Activated CD8-positive, alpha-beta memory T cell treated with anti-CD3 and anti-CD28 coated beads, Interleukin-2, amount 50 U/mL, for 1 hour (primary cell): Measurements from ENCODE around the gene DENND1A.

Experiments used
- DNase-seq: peaks from one replicate; pipeline ENCODE4 v3.0.0-alpha.2; 2020; ENCODE audit errors: extremely low read depth

DENND1A gene

DNA sequence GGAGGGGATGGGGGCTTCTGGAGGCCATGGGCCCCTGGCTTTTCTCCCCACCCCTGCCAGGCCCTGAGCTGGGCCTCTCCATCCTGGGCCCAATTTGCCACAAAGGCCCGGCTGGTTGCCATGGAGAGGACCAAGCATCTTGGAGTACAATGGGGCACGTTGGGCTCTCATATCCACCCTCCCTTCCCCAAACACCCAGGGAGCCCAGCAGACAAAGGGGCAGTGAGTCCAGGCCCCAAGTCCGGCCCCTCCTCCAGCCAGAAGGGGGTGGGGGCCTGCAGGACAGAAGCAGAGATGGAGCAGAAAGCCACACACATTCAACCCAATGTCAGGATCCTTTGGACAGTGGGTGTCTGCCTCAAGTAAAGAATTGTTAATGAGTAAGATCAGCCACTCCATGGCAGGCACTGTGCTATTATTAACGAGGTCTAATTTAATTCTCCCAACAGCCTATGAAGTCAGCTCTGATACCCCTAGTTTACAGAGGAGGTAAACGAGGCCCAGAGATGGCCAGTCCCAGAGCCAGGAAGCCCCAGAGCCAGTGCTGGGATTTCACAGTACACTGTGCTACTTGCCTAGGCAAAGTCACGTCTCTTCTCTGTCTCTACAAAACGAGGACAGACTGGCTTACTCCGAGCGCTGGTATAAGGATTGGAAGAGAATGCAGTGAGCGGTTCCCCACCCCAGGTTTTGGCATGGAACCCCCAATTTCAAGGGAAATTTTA, 571.6 kb downstream of the DENND1A start:
- DNase-seq = no peak

DNA sequence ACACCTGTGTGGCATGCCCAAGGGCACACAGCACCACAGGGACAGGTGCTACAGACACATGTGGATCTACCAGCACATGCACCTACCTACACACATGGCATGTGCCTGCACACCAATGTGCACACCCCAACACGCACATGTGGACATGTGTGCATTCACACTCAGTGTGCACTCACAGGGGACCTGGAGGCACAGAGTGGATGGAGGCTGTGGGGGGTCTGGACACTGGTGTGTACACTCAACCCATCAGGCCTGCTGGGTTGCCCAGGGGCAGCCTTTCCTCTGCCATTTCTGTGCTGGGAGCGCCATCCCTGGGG, 572.2 kb downstream of the DENND1A start:
- no peak for DNase-seq

DNA sequence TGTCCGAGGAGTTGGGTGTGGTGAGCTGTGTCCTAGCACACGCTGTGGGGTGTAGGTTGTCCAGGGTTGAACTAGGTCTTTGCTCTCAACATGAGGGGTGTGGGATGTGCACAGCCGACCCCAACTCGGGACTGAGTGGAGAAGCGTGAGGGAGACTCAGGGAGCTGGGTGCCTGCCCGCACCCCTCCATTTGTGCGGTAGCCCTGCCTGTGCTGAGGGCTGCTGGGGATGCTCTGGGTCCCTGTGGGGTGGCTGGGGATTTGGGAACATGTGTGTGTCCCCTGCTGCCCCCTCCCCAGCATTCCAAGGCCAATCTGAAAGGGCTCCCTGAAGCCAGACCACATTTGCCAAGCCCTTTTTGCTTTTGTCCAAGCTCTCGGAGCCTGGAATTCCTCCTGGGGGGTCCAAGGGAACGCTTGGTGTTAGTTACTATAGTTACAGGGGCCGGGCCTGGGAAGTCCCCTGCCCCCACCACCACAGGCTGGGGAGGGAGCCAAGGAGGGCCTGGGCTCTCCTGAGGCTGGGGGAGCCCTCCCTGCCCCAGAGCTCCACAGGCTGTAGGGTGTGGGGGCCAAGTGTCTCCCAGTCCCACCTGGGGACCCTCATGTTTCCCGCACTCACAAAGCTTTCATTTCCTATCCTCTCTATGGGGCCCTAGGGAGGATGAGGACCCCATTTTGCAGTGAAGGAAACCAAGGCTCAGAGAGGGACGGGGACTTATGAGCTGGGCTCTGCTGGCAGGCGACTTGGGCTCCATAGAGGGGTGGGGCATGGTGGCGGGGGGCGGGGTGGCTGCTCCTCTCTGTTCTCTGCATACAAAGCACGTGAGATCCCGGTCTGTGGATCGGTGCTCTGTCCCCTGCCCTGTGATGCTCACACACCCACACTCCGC, 572.8 kb downstream of the DENND1A start:
- no peak for DNase-seq

DNA sequence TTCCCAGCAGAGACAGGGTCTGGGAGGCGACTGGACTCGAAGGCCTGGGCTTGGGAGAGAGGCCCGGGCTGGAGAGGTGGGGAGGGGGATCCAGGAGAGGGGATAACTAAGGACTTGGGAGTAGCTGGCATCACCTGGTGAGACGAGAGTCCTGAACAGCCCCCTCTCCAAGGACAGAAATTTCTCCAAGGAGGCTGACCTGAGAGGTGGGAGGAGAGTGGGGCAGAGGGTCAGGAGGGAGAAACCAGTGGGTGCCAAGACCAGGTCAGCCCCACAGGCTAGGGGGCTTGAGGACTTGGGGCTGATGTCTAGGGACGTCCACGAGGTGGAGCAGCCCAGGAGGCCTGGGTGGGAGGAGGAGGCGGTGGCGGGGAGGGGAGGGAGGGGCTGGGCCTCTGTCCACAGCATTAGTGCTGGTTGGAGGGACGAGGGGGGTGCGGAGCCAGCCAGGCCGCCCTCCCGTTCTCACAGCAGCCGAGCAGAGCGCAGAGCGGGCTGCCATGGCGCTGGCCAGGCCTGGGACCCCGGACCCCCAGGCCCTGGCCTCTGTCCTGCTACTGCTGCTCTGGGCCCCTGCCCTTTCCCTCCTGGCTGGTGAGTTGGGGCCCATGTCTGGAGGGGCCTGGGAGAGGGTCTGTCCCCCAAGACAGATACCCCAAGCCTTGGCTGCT, 574.0 kb downstream of the DENND1A start, which contains the start of gene CRB2:
Gene CRB2 (plus strand): TSS at position 437 of the 671 bp plus-strand sequence. CDS start 64 bp downstream, at position 501.
- no peak for DNase-seq

DNA sequence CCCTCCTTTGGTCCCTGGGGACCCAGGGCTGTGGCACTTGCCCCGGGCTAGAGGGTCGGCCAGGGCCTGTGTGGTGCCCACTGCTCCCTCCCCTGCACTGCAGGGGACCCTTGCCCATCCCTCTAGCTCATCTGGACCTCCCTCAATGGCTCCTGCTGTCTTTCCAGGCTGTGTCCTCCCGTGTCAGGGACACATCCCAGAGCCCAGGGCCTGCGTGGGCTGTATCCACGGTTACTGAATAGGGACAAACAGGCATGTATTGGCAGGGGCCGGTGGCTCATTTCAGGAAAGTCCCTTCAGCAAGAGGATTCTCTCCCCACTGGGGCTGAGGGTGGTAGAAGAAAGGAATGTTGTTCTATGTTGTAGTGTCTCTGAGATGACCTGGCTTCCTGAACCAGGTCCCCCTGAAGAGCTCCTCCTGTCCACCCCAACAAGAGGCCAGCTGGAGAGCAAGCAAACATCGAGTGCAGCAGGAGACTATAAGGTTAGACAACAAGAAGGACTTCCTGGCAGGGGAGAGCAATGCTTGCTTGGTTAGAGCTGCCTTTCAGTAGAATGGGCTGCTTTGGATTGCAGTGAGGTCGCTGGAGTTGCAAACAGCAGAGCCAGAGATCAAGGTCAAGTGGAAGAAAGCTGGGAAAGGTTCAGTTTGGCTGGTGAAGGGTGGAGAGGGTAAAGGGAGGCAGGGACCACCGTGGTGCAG, 575.0 kb downstream of the DENND1A start:
- DNase-seq = no peak

DNA sequence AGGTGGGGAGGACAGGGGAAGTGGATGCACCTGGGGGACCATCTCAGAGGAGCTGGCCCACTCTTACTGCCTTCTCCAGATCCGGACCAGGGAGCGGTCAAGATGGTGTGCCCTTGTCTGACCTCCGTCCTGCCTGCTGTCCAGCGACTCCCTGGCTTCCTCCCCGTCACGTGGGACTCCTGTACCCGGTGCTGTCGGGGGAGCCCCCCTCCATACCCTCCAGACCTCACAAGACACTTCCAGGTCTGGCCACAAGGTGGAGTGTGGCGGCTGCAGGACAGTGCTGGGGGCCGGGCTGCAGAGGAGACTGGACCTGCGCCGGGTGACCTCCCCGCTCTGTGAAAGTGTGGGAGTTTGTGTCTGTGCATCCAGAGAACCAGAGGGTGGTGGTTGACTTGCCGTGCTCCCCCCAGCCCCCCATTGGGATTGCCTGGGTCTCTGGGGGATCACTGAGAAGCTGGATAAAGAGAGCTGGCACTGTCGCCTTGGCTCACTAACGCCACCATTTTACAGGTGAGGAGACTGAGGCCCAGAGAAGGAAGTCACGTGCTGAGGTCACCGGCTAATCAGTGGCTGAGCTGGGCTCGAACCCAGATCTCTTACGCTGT, 575.8 kb downstream of the DENND1A start:
- DNase-seq = no peak

DNA sequence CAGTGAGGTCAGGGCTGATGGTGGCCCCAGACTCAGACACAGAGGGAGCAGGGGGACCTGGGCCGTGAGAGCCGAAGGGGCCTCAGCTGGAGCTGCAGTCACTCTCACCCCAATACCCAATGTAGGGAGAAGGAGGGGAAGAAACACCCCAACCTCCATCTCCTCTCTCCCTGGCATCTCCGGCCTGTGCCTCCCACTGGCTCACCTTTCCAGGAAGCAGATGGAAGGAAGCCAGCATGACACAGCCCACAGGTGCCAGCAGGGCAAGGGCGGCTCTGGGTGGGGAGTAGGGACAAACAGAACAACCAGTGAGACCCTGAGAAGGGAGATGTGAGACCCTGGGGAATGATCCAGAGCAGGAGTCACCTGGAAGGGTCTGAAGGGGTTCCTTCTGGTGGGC, 576.9 kb downstream of the DENND1A start:
- DNase-seq = no peak

DNA sequence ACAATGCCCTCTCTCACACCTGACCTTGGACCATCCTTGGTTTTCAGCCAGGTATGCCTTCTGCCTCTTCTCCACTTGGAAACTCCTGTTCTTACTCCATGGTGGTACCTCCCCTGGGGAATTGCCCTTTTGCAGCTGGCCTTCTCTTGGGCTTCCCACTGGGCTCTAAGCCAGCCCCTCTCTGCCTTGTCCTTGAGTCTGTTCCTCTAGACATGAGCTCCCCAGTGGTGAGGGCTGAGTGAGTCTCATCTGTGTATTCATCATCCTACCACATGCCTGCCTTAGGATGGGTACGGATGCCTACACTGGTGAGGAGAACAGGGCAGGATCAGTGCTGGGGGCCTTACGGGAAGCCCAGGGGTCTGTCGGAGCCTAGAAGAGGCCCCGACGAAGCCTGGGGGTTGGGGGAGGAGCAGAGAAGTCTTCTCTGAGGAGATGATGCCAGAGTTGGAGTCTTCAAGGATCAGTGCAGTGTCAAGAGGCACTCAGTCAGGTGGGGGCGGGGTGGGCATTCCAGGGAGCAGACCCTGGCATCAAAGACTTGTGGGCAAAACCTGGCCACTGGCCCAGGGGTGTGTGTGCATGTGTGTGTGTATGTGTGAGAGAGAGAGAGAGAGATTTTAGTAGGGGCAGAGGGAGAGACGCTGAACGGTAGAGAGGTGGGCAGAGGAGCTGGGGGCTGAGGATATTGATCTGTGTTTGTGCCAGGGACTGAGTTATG, 579.2 kb downstream of the DENND1A start:
- DNase-seq = no peak

DNA sequence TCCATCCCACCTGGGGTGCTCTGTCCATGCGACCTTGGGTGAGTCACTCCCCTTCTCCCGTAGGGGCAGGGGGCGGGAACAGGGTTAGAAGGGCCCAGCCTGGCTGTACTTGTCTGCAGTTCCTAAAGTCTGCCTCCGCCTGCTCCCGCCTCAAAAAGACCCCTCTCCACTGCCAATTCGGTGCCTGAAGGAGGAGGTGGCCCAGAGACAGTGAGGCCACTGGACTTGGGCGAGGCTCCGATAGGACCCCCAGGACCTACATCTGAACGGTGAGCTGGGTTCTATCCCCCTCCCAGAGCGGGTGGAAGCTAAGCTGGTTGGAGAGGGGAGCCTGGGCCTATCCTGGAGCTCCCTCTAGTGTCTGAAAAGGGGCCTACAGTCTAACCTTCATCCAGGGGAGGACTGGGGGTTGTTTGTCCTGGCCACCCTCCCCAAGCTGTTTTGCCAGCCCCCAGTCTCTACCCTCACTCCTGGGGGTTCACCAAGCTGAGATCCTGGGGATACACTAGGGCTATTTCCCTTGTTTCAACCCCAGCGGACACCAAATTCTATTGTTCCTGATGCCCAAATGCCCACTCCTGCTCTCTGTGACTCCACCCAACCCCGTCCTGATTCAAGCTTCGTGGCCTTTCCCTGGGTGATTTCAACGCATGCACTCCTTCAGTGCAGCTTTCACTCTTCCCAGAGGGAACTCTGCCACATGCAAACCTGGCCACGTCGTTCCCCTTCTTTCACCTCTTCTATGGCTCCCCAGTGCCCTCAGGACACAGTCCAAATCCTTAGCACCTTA, 580.0 kb downstream of the DENND1A start:
- no peak for DNase-seq

DNA sequence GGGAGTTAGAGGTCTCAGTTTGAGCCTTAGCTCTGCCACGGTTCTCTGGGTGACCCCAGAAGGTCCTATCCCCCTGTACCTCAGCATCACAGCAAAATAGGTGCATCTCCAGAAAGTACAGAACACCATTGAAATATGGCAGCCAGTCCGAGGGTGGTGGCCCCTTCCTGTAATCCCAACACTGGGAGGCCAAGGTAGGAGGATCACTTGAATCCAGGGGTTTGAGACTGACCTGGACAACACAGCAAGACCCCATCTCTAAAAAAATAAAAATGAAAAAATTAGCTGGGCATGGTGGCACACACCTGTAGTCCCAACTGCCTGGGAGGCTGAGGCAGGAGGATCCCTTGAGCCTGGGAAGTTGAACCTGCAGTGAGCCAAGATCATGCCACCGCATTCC, 580.9 kb downstream of the DENND1A start:
- no peak for DNase-seq

DNA sequence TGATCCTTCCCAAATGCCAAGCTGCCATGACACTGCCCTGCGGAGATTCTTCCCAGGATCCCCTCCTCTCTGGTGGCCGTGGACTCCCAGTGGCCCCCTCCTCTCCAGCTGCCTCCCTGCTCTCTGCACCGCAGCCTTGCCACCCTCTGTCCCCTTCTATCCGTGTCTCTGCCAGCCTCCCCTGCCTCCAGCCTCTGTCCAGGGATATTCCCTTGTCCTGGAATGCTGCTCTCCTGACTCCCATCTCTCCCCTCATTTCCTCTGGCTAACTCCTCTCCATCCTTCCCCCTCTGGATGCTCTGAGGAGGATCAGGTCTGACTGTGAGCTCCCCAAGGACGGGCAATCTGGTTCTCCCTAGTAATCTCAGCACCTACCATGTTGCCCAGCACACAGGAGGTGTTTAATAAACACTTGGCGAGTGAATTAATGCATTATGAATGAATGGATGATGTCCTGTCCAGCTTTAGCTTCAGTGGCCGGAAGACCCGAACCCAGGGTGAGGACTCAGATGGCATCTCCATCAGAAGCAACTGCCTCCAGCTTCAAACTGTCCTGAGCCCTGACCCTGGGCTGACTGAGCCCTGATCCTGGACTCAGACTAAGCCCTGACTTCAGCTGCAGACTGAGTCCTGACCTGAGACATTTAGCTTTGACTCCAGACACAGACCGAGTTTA, 581.5 kb downstream of the DENND1A start:
- DNase-seq = no peak

DNA sequence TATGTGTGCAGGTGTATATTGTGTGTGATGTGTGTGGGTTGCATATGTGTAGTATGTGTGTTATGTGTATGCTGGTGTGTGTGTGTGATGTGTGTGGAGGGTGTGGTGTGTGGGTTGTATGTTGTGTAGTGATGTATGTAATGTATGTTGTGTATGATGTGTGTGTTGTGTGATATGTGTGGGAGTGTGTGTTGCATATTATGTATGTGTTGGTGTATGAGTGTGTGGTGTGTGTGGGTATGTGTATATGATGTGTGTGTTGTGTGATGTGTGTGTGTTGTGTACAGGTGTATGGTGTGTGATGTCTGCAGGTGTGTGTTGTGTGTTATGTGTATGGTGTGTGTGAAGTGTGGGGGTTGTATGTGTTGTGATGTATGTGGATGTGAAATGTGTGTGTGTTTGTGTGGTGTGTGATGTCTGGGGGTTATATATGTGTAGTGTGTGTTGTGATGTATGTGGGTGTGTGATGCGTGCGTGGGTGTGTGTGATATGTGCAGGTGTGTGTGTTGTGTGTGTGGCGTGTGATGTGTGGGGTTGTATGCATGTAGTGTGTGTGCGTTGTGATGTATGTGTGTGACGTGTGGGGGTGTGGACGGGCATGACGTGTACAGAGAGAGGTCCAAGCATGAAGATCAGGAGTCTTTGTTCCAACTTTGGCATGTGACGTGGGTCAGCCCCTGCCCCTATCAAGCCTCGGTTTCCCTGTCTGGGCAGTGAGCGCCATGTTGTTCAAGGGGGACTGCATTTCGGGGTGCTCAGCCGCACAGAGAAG, 582.5 kb downstream of the DENND1A start:
- DNase-seq = no peak

DNA sequence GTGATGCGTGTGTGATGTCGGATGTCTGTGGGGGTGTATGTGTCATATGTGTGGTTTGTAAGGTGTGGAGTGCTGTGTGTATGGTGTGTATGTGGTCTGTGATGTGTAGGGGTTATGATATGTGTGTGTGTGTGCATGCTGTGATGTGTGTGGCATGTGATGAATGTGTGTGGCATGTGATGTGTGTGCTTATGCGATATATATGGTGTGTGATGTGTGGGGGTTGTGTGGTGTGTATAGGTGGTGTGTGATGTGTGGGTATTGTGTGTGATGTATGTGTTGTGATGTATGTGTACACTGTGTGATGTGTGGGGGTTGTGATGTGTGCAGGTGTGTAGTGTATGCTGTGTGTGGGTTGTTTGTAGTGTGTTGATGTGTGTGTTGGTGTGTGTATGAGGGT, 583.1 kb downstream of the DENND1A start:
- no peak for DNase-seq

DNA sequence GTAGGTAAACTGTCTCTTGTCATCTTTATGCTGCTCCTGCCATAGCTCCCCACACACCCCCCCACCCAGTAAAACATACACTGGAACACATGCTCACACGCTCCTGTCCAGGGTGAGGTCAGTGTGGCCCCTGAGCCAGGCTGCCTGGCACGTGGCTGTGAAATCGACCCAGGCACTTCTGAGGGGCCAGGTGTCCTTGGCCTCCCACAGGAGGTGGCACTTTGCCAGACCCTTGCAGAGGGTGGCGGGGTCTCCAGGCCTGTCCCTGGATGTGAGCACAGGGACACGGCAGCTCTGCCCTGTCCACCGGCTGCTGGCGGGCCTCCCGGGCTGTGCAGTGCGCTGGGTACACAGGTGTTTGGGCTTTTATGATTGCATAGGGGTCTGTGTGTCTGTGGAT, 583.9 kb downstream of the DENND1A start:
- DNase-seq = no peak

DNA sequence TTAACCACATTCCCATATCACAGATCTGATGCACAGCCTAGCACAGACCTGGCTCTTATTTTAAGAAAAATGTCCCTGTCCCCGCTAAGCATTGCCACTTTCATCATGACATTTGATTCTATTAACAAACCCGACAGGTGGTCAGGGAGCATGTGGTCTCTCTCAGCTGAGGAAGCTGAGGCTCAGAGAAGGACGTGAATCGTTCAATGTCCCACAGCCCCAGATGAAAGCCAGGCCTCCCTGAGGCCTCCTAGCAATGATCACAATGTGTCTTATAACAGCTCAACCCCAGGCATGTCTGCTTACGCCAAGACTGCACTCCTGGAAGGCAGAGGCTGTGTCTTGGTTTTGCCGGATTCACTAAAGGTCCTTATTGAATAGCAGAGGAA, 584.4 kb downstream of the DENND1A start:
- no peak for DNase-seq

DNA sequence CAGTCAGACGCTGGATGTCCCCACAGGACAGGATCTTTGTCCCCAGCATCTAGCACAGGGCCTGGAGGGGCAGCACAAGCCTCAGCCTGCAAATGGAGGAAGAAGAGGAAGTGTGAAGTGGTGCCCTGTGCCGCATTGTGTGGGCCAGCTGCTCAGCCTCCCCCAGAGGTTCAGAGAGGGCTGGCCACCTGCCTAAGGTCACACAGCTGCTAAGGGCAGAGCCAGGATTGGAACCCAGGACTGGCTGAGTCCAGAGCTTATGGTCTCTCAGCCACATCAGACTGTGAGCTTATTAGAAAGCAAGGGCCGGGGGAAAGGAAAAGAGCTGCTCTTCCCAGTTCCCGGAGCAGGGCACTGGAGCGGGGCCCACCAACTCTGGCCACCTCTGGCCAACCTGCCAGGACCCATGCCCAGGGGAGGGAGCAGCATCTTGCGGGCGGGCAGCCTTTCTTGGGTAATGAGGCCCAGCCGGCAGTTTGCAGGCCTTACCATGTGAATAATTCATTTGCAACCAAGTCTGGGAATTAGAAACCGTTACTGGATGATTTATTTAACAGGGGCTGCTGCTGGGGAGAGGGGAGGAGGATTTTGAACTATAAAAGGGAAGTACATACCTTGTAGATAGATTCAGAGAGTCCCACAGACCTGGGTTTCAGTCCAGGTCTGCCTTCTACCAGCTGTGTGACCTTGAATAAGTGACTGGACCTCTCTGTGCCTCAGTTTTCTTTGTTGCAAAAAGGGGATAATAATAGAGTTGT, 585.6 kb downstream of the DENND1A start:
- DNase-seq = no peak

DNA sequence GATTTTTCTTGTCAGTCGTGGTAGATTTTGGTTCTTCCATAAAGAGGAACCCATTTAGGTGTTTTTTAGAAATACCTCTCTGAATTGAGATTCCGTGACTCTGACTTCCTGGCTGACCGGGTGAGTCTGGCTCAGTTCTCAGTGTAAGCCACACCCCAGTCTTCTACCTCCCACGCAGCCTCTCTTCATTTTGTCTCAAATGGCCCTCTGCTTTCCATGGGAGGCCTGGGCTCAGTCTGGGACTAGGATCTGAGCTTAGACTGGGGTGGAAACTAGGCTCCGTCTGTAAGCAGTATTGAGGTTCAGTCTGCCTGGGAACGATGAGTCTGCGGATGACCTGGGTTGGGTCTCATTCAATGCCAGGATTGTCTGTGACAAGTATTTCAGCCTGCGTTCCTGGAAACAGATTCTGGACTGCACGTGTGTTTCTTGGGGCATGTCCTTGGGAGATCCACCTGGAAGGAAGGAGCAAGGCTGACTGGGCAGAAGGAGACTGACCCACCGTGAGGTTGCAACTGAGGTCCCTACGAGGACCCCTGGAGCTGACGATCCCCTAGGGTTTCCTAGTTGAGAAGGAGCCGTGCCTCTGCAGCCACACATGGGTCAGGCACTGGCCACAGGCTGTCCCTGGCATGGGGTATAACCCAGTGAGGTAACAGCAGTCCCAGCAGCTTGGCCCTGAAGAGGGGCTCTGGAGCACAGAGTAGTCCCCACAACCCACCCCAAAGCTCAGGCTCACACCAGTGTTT, 586.3 kb downstream of the DENND1A start:
- no peak for DNase-seq
